Glomerular endothelial cell (primary cell): ENCODE data around the gene DNAJC3. TPM values are rescaled to one million over a fixed set of nuclear protein-coding genes. Genes with fewer than 3 reads are reported as not detected.
"Not testable (repeated sequence)": the region's sequence is repeated elsewhere in the genome, so short reads cannot be mapped to it uniquely, and the experiment has no call there.

Experiments used
- DNase-seq: peaks from one replicate; pipeline ENCODE4 v3.0.0-alpha.2; 2011; ENCODE audit warnings: low read depth, low spot score; ENCODE audit errors: extremely low read depth
- total RNA-seq: library from RNA; depleted of rRNA; stranded (reverse); fragments of >200 nt; gene quantifications from 2 replicates; pipeline ENCODE4 v1.2.3, GENCODE V29; 2015

Gene DNAJC3
- total RNA-seq, 1 donor from 2014 or later = 52.6 TPM

DNA sequence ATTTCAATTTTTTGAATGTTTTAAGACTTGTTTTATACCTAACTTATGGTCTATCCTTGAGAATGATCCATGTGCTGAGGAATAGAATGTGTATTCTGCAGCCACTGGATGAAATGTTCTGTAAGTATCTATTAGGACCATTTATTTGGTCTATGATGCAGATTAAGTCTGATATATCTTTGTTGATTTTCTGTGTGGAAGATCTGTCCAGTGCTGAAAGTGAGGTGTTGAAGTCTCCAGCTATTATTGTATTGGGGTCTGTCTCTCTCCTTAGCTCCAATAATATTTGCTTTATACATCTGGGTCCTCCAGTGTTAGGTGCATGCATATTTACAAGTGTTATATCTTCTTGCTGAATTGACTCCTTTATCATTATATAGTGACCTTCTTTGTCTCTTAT is 9.7 kb upstream of the DNAJC3 start:
- not testable (repeated sequence) for DNase-seq

GRCh38 chr13:95671597-95671996 is 5.3 kb upstream of the DNAJC3 start:
- no peak for DNase-seq

- DNase-seq = no peak
Measured at GRCh38 chr13:95676105-95676761, 706 bp upstream of the DNAJC3 start.

- DNase-seq = no peak
Measured at GRCh38 chr13:95677564-95678266, 776 bp downstream of the DNAJC3 start.

GRCh38 chr13:95678967-95679366 is 2.0 kb downstream of the DNAJC3 start:
- DNase-seq = no peak

DNA sequence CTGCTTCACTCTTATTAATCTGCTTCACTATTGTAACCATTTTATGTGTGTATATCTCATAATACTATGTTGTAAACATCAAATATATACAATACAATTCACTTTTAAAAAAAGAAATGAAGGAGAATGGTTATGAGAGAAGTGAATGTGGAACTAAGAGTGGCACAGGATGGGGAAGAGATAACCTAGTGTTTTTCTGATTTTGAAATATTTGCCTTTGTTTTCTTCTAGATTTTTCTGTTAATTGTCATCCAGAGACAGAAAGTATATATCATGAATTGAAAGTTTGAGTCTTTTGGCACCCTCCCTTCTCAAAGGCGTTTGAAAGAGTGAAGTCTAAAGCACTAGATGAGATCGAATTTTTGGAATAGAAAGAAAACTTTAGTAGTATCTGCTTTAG is 2.8 kb downstream of the DNAJC3 start:
- DNase-seq = no peak

DNA sequence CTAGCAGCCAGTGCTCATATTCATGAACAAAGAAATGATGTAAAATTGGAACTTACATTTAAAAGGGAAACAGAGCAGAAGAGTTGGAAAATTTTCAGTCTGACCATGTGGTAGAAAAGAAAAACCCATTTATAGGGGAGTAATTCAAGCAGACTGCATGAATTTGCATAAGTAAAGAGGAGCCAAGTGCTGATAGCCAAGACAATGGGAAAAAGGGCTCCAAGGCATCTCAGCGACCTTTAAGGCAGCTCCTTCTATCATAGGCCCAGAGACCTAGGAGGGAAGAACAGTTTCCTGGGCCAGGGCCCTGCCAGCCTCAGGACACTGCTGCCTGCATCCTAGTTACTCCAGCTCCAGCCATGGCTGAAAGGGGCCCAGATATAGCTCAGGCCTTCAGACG is 7.5 kb downstream of the DNAJC3 start:
- DNase-seq = no peak

- not testable (repeated sequence) for DNase-seq
Measured at GRCh38 chr13:95684960-95685359, 8.0 kb downstream of the DNAJC3 start.

- DNase-seq = no peak
Measured at GRCh38 chr13:95689582-95689926, 12.6 kb downstream of the DNAJC3 start.

DNA sequence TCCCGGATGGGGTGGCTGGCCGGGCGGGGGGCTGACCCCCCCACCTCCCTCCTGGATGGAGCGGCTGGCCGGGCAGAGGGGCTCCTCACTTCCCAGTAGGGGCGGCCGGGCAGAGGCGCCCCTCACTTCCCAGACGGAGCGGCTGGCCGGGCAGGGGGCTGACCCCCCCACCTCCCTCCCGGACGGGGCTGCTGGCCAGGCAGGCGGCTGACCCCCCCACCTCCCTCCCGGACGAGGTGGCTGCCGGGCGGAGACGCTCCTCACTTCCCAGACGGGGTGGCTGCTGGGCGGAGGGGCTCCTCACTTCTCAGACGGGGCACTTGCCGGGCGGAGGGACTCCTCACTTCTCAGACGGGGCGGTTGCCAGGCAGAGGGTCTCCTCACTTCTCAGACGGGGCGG is 14.0 kb downstream of the DNAJC3 start:
- DNase-seq = not testable (repeated sequence)

DNA sequence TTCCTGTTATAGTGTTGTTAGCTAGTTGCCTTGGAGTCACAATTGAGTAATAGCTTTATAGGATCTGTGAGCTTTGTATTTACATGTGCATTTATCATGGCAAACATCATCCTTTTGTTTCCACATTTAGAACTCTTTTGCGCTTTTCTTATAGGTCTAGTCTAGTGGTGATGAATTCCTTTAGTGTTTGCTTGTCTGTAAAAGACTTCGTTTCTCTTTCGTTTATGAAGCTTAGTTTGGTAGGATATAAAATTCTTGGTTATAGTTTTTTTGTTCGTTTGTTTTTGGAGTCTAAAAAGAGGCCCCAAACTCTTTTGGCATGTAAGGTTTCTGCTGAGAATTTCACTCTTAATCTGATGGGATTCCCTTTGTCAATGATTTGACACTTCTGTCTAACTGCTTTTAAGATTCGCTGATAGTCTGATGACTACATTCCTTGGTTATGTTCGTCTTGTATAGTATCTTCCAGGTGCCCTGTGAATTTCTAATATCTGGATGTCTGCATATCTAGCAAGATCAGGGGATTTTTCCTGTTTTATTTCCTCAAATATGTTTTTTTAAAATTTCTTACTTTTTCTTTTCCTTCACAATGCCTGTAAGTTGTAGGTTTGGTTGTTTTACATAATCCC is 20.2 kb downstream of the DNAJC3 start:
- DNase-seq = no peak

DNA sequence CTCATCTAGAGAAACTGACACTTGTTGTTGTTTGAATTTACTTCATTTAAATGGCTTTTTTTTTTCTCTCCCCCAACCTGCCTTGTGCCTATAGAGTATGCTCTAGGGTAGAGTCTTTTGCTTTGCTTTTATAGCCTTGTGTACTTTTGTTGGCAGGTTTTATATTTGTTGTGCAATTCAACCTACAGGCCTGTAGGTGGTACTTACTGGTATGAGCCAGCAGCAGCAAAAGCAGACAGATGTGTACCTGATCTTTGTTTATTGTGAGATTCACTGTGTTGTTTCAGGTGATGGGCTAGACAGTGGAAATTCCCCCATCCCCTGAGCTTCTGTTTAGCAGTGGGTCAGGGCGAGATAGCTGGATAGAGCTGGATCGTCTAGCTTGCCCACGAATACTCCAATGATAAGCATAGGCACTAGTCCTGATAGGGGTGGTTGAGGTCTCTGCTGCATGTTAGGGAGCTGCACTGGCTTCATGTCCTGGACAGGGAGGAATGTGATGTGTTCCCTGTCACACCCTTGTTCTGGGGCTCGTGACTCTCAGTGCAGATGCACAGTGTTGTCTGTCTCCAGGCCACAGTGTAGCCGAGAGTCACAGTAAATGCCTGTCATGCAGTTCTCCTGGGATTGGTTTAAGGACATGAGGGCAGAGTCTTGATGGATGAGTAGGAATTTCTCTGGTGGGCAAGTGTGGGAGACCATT is 21.3 kb downstream of the DNAJC3 start:
- no peak for DNase-seq

- no peak for DNase-seq
Measured at GRCh38 chr13:95703576-95703975, 26.6 kb downstream of the DNAJC3 start.

- no peak for DNase-seq
Measured at GRCh38 chr13:95704510-95704909, 27.6 kb downstream of the DNAJC3 start.

- DNase-seq = no peak
Measured at GRCh38 chr13:95706356-95706755, 29.4 kb downstream of the DNAJC3 start.

DNA sequence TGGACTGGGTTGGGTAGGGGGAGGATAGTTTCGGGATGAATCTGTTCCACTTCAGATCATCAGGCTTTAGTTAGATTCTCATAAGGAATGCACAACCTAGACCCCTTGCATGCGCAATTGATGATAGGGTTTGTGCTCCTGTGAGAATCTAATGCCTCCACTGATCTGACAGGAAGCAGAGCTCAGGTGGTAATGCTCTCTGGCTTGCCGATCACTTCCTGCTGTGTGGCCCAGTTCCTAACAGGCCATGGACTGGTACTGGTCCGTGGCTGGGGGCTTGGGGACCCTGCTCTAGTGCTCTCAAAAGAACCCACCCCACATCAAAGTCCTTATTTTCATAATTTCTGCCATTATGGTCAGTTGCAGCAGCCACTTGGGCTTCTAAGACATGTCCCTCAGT is 30.1 kb downstream of the DNAJC3 start:
- DNase-seq = no peak

GRCh38 chr13:95707442-95708390 is 30.8 kb downstream of the DNAJC3 start:
- no peak for DNase-seq

GRCh38 chr13:95708391-95708774 is 31.4 kb downstream of the DNAJC3 start:
- no peak for DNase-seq

GRCh38 chr13:95708811-95709500 is 32.0 kb downstream of the DNAJC3 start:
- DNase-seq = no peak

DNA sequence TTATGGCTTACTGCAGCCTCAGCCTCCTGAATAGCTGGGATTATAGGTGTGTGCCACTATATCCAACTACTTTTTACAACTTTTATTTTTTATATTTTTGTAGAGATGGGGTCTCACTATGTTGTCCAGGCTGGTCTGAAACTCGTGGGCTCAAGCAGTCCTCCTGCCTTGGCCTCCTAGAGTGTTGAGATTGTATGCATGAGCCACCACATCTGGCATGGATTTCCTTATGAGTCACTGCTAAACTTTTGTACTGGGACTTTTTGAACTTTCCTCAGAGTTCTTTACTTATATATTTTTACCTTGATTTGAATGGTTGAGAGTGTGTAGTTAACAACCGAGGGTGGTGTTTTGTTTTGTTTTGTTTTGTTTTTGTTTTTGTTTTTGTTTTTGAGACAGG is 33.4 kb downstream of the DNAJC3 start:
- DNase-seq = no peak
